Activated CD4-positive, alpha-beta T cell treated with anti-CD3 and anti-CD28 coated beads, Interleukin-2, amount 50 U/mL, for 1 hour (primary cell): ENCODE data around the gene L3MBTL4.

Experiments
- DNase-seq: peaks from one replicate; pipeline ENCODE4 v3.0.0-alpha.2; 2020

The L3MBTL4 gene

GRCh38 chr18:6362559-6363129 lies 52.1 kb downstream of the L3MBTL4 start:
- no peak for DNase-seq

- no peak for DNase-seq
These were observed 57.0 kb downstream of the L3MBTL4 start for GRCh38 chr18:6357668-6358067.

- DNase-seq = no peak
These were observed 58.7 kb downstream of the L3MBTL4 start for GRCh38 chr18:6355789-6356589.

GRCh38 chr18:6352275-6352674 lies 62.4 kb downstream of the L3MBTL4 start:
- no peak for DNase-seq

GRCh38 chr18:6342990-6343389 lies 71.7 kb downstream of the L3MBTL4 start:
- no peak for DNase-seq

GRCh38 chr18:6341709-6342108 lies 73.0 kb downstream of the L3MBTL4 start:
- no peak for DNase-seq

- DNase-seq = no peak
These were observed 73.4 kb downstream of the L3MBTL4 start for GRCh38 chr18:6341303-6341702.

GRCh38 chr18:6340121-6340520 lies 74.6 kb downstream of the L3MBTL4 start:
- no peak for DNase-seq

- no peak for DNase-seq
These were observed 78.5 kb downstream of the L3MBTL4 start for GRCh38 chr18:6336239-6336638.

- DNase-seq = no peak
These were observed 80.7 kb downstream of the L3MBTL4 start for GRCh38 chr18:6333981-6334380.

- DNase-seq = no peak
These were observed 82.8 kb downstream of the L3MBTL4 start for GRCh38 chr18:6331872-6332271.

GRCh38 chr18:6330786-6331185 lies 83.9 kb downstream of the L3MBTL4 start:
- no peak for DNase-seq

GRCh38 chr18:6328621-6329010 lies 86.1 kb downstream of the L3MBTL4 start:
- DNase-seq = no peak

- no peak for DNase-seq
These were observed 86.7 kb downstream of the L3MBTL4 start for GRCh38 chr18:6327895-6328620.

GRCh38 chr18:6327485-6327884 lies 87.2 kb downstream of the L3MBTL4 start:
- DNase-seq = no peak

- no peak for DNase-seq
These were observed 88.1 kb downstream of the L3MBTL4 start for GRCh38 chr18:6326566-6326965.

GRCh38 chr18:6323319-6323889 lies 91.3 kb downstream of the L3MBTL4 start:
- DNase-seq = no peak

GRCh38 chr18:6315517-6316331 lies 99.0 kb downstream of the L3MBTL4 start:
- no peak for DNase-seq

- DNase-seq = no peak
These were observed 101.3 kb downstream of the L3MBTL4 start for GRCh38 chr18:6313415-6313814.

- no peak for DNase-seq
These were observed 103.1 kb downstream of the L3MBTL4 start for GRCh38 chr18:6311456-6312215.

- no peak for DNase-seq
These were observed 104.0 kb downstream of the L3MBTL4 start for GRCh38 chr18:6310714-6311113.

- DNase-seq = no peak
These were observed 116.8 kb downstream of the L3MBTL4 start for GRCh38 chr18:6297875-6298274.
